Astrocyte (in vitro differentiated cells and primary cell): ENCODE measurements around the gene MAP4K2. TPM values are rescaled to one million over a fixed set of nuclear protein-coding genes. Genes with fewer than 3 reads are reported as not detected.

ENCODE experiments used
- DNase-seq: peaks from one replicate; pipeline ENCODE4 v3.0.0-alpha.2; 2010; ENCODE audit warnings: low read depth
- FAIRE-seq: peaks from 2 replicates; lab custom pipeline; 2011; peaks lifted over from hg19 to GRCh38; lab: Jason Lieb, UNC
- H2AFZ ChIP-seq: 2 replicates; pipeline ENCODE4 v1.6.0; 2012; ENCODE audit warnings: low read depth, low read length, inconsistent platforms
- H3K27ac ChIP-seq: 2 replicates; pipeline ENCODE4 v1.5.1; 2011; ENCODE audit warnings: low read depth, low read length, inconsistent platforms
- H3K27me3 ChIP-seq: 2 replicates; pipeline ENCODE4 v1.6.0; 2011; ENCODE audit warnings: low read length, inconsistent platforms; ENCODE audit not compliant: insufficient read depth
- H3K36me3 ChIP-seq: 2 replicates; pipeline ENCODE4 v1.5.1; 2011; ENCODE audit warnings: low read length, inconsistent platforms; ENCODE audit not compliant: insufficient read depth
- H3K4me1 ChIP-seq: 2 replicates; pipeline ENCODE4 v1.5.1; 2011; ENCODE audit warnings: low read length, inconsistent platforms; ENCODE audit not compliant: insufficient read depth
- H3K4me2 ChIP-seq: 2 replicates; pipeline ENCODE4 v1.6.0; 2012; ENCODE audit warnings: low read length, inconsistent platforms
- H3K4me3 ChIP-seq: 2 replicates; pipeline ENCODE4 v1.5.1; 2011; ENCODE audit warnings: low read depth, mild to moderate bottlenecking, low read length, inconsistent platforms; ENCODE audit not compliant: insufficient read depth
- H3K79me2 ChIP-seq: 2 replicates; pipeline ENCODE4 v1.6.0; 2012; ENCODE audit warnings: mild to moderate bottlenecking, low read length, inconsistent platforms; ENCODE audit not compliant: insufficient read depth
- H3K9ac ChIP-seq: 2 replicates; pipeline ENCODE4 v1.6.0; 2012; ENCODE audit warnings: mild to moderate bottlenecking, low read length, inconsistent platforms
- H3K9me3 ChIP-seq: 2 replicates; pipeline ENCODE4 v1.5.1; 2012; ENCODE audit warnings: low read depth, mild to moderate bottlenecking, low read length, inconsistent platforms; ENCODE audit not compliant: insufficient read depth
- H4K20me1 ChIP-seq: 2 replicates; pipeline ENCODE4 v1.6.0; 2012; ENCODE audit warnings: low read length, inconsistent platforms; ENCODE audit not compliant: insufficient read depth
- H3K27ac Mint-ChIP-seq: one replicate; pipeline ENCODE4 v1.8.0; 2021; ENCODE audit warnings: mild to moderate bottlenecking, mixed read lengths; ENCODE audit not compliant: unreplicated experiment
- H3K27me3 Mint-ChIP-seq: one replicate; pipeline ENCODE4 v1.8.0; 2021; ENCODE audit warnings: low read depth, mixed read lengths; ENCODE audit not compliant: unreplicated experiment
- H3K36me3 Mint-ChIP-seq: one replicate; pipeline ENCODE4 v1.8.0; 2021; ENCODE audit warnings: low read depth, mixed read lengths; ENCODE audit not compliant: unreplicated experiment
- H3K4me1 Mint-ChIP-seq: one replicate; pipeline ENCODE4 v1.8.0; 2021; ENCODE audit warnings: low read depth, mixed read lengths; ENCODE audit not compliant: unreplicated experiment
- H3K4me3 Mint-ChIP-seq: one replicate; pipeline ENCODE4 v1.8.0; 2021; ENCODE audit warnings: mild to moderate bottlenecking, moderate library complexity, mixed read lengths; ENCODE audit not compliant: unreplicated experiment
- H3K9me3 Mint-ChIP-seq: one replicate; pipeline ENCODE4 v1.8.0; 2021; ENCODE audit warnings: mild to moderate bottlenecking, mixed read lengths; ENCODE audit not compliant: unreplicated experiment
- CTCF ChIP-seq: IDR thresholded peaks from 2 replicates; pipeline ENCODE4 v1.5.1; 2011; ENCODE audit warnings: low read depth, mild to moderate bottlenecking, inconsistent platforms, low read length, moderate library complexity; ENCODE audit not compliant: insufficient read depth
- EZH2 ChIP-seq: IDR thresholded peaks from 2 replicates; pipeline ENCODE4 v1.6.1; 2012; ENCODE audit warnings: mild to moderate bottlenecking, low read length, inconsistent platforms; ENCODE audit not compliant: insufficient read depth
- total RNA-seq: library from RNA; stranded (reverse); gene quantifications from 2 replicates; pipeline ENCODE4 v1.2.1, GENCODE V29; 2021

Gene MAP4K2
- total RNA-seq, 1 donor from 2014 or later: 11.2 TPM

GRCh38 chr11:64762674-64763525, 40.1 kb downstream of the MAP4K2 start:
- Mint-ChIP-seq H3K4me1 (peaks cover 36% of the 10 kb centered on the region), H3K27me3 (no peaks in the 10 kb centered on the region), H3K27ac (peak overlapping the region; percentile 62), H3K4me3 (peak overlapping the region; percentile 23), H3K36me3 (peaks cover 13% of the 10 kb centered on the region), H3K9me3 (no peaks in the 10 kb centered on the region)
- DNase-seq (peak; percentile 76), FAIRE-seq (no peak)
- H3K27me3 ChIP-seq: no peaks in the 10 kb centered on the region
- TF ChIP-seq CTCF (no peak), EZH2 (no peak)
- peaks cover 12% of the 10 kb centered on the region for H3K79me2 ChIP-seq
- peak overlapping the region; percentile 20 for H3K27ac ChIP-seq
- no peak overlapping the region for H2AFZ ChIP-seq
- H4K20me1 ChIP-seq: peaks cover 67% of the 10 kb centered on the region
- no peaks in the 10 kb centered on the region for H3K9me3 ChIP-seq
- H3K4me2 ChIP-seq: peak overlapping the region; percentile 70
- peaks cover 30% of the 10 kb centered on the region for H3K36me3 ChIP-seq
- peak overlapping the region; percentile 35 for H3K9ac ChIP-seq
- H3K4me3 ChIP-seq: no peak overlapping the region
- peaks cover 24% of the 10 kb centered on the region for H3K4me1 ChIP-seq

DNA sequence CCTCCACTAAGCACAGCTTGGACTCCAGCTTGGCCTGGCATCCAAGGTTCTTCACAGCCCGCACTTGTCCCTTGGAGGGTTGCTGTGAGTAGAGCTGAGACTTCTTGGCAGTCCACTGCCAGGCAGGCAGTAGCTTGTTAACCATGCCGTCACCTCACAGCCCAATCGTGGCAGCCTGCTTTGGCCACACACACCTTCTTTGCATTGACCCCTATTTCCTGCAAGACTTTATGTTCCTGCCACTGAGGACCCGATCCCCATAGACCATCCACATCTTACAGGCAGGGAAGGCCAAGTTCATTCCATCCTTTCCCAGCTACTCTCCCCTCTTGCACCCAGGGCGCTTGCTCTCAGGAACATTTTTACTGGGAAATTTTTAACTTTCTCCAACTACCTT, 40.7 kb downstream of the MAP4K2 start:
- H3K4me3 Mint-ChIP-seq: no peak overlapping the region
- DNase-seq: no peak
- peaks cover 36% of the 10 kb centered on the region for H3K4me1 Mint-ChIP-seq
- no peak for FAIRE-seq
- TF ChIP-seq EZH2 (no peak), CTCF (no peak)
- H3K79me2 ChIP-seq: peaks cover 7% of the 10 kb centered on the region
- H3K9ac ChIP-seq: no peak overlapping the region
- H3K27ac Mint-ChIP-seq: peak overlapping the region; percentile 62
- no peak overlapping the region for H3K4me2 ChIP-seq
- H3K27me3 ChIP-seq: no peaks in the 10 kb centered on the region
- no peak overlapping the region for H3K4me3 ChIP-seq
- H4K20me1 ChIP-seq: peaks cover 61% of the 10 kb centered on the region
- peaks cover 25% of the 10 kb centered on the region for H3K36me3 ChIP-seq
- H3K4me1 ChIP-seq: peaks cover 24% of the 10 kb centered on the region
- H3K9me3 Mint-ChIP-seq: no peaks in the 10 kb centered on the region
- H3K27me3 Mint-ChIP-seq: no peaks in the 10 kb centered on the region
- H3K27ac ChIP-seq: no peak overlapping the region
- H3K9me3 ChIP-seq: no peaks in the 10 kb centered on the region
- H2AFZ ChIP-seq: no peak overlapping the region
- peaks cover 11% of the 10 kb centered on the region for H3K36me3 Mint-ChIP-seq
